Stimulated activated CD4-positive, alpha-beta T cell treated with anti-CD3 and anti-CD28 coated beads, TNF-alpha, amount 100 ng/mL, for 4 hours (primary cell): ENCODE data around the gene SBNO2.
A peak's percentile ranks its signal among the peaks of the same experiment; 100 is the strongest.

Experiments
- DNase-seq, 3 experiments: peaks; one replicate each; pipeline ENCODE4 v3.0.0-alpha.2; 2020; ENCODE audit warnings: low read depth in 3 of 3

Gene SBNO2

GRCh38 chr19:1089891-1090290, 84.2 kb downstream of the SBNO2 start:
- DNase-seq: no peak

GRCh38 chr19:1089126-1089771, 84.8 kb downstream of the SBNO2 start:
- DNase-seq: no peak

- DNase-seq: no peak
Measured at GRCh38 chr19:1088416-1089010, 85.6 kb downstream of the SBNO2 start.

- no peak for DNase-seq
Measured at GRCh38 chr19:1087813-1088415, 86.2 kb downstream of the SBNO2 start.

- DNase-seq: no peak
Measured at GRCh38 chr19:1086613-1087012, 87.5 kb downstream of the SBNO2 start.

- no peak for DNase-seq
Measured at GRCh38 chr19:1085676-1086442, 88.2 kb downstream of the SBNO2 start.

- no peak for DNase-seq
Measured at GRCh38 chr19:1085053-1085658, 88.9 kb downstream of the SBNO2 start.

- no peak for DNase-seq
Measured at GRCh38 chr19:1084024-1084868, 89.8 kb downstream of the SBNO2 start.

- no peak for DNase-seq
Measured at GRCh38 chr19:1082928-1083816, 90.9 kb downstream of the SBNO2 start.

GRCh38 chr19:1082165-1082927, 91.7 kb downstream of the SBNO2 start:
- peak in 2 of 3 experiments; percentile 54 to 60 for DNase-seq

GRCh38 chr19:1081301-1082164, 92.5 kb downstream of the SBNO2 start:
- no peak for DNase-seq

- DNase-seq: no peak
Measured at GRCh38 chr19:1080360-1081161, 93.5 kb downstream of the SBNO2 start.

GRCh38 chr19:1079566-1080111, 94.4 kb downstream of the SBNO2 start:
- no peak for DNase-seq

GRCh38 chr19:1076951-1077350, 97.1 kb downstream of the SBNO2 start:
- DNase-seq: peak; percentile 74 to 92 (median 84)

GRCh38 chr19:1076046-1076386, 98.1 kb downstream of the SBNO2 start:
- DNase-seq: no peak

GRCh38 chr19:1074544-1075283, 99.4 kb downstream of the SBNO2 start:
- DNase-seq: peak; percentile 77 to 93 (median 80)
